HL-60/S4 treated with retinoic acid at 250 ng/mL for 4 days and 3 days (cell line): Measurements from ENCODE around the gene CST9L.

Source experiments
- in situ Hi-C: fragments of 300-500 bp; cut with MboI; formaldehyde crosslinking; loops from 2 replicates; pipeline ENCODE4 v1.7.0; 2022; ENCODE audit warnings: low sequenced_read_pairs

The CST9L gene

GRCh38 chr20:23515250-23515939 lies 52.9 kb downstream of the CST9L start:
- in situ Hi-C loops: no loop called here

GRCh38 chr20:23514848-23515247 lies 53.4 kb downstream of the CST9L start:
- in situ Hi-C loops: no loop called here
